ENCODE results near the gene IPO9. TPM values are rescaled to one million over a fixed set of nuclear protein-coding genes. Genes with fewer than 3 reads are reported as not detected.

The IPO9 gene
- polyA plus RNA-seq, 1 donor (not counting 4 experiments of a cell fraction or from before 2014, with no cell fraction given) = 38.9 TPM

- no peak overlapping the region for H3K9ac ChIP-seq (ENCODE audit: control insufficient read depth, extremely low read depth, insufficient read depth, low read length)
- dilution Hi-C loops (cut with MboI; ENCODE audit: extremely low pct_ligation_motif_present, low sequenced_read_pairs) = no loop called here
Observed at GRCh38 chr1:201813226-201813625, 15.7 kb upstream of the IPO9 start.

GRCh38 chr1:201816309-201816854 is 12.6 kb upstream of the IPO9 start:
- Histone ChIP-seq H3K27me3 (ENCODE audit: control insufficient read depth, extremely low read depth, insufficient read depth, low read length) (no peaks in the 10 kb centered on the region), H3K79me2 (ENCODE audit: control insufficient read depth, insufficient read depth, low read length) (no peaks in the 10 kb centered on the region), H3K4me2 (ENCODE audit: control insufficient read depth, extremely low read depth, insufficient read depth, low read depth, low read length) (no peak overlapping the region), H3K36me3 (ENCODE audit: control insufficient read depth in 2 of 2, extremely low read depth in 1 of 2, insufficient read depth in 2 of 2, low read length in 2 of 2) (peaks cover 53 to 55% of the 10 kb centered on the region in 2 experiments), H3K4me1 (ENCODE audit: control insufficient read depth, extremely low read depth, insufficient read depth, low read length) (no peaks in the 10 kb centered on the region), H3K9me1 (ENCODE audit: control insufficient read depth, extremely low read depth, insufficient read depth, low read length) (peaks cover 3% of the 10 kb centered on the region), H2AFZ (ENCODE audit: control insufficient read depth, low read length) (no peak overlapping the region), H3K27ac (ENCODE audit: control insufficient read depth, insufficient read depth, low read length) (no peak overlapping the region), H3K9ac (ENCODE audit: control insufficient read depth, extremely low read depth, insufficient read depth, low read length) (no peak overlapping the region), H3K9me3 (ENCODE audit: control insufficient read depth, low read depth, low read length) (no peaks in the 10 kb centered on the region), H3K4me3 (ENCODE audit: control insufficient read depth in 2 of 3, extremely low read depth in 1 of 3, insufficient read depth in 2 of 3, low read depth in 1 of 3, low read length in 3 of 3) (no peak overlapping the region), H4K20me1 (ENCODE audit: control insufficient read depth, extremely low read depth, insufficient read depth, low read length) (peaks cover 2% of the 10 kb centered on the region)
- no peak for DNase-seq (ENCODE audit: low read depth, low spot score)
- no peak for FAIRE-seq
- dilution Hi-C loops (cut with MboI; ENCODE audit: extremely low pct_ligation_motif_present, low sequenced_read_pairs) = no loop called here
- TF ChIP-seq CTCF (optimal IDR thresholded peaks at IDR 0.05 in 1 of 3, IDR thresholded peaks at IDR 0.05 in 1 of 3, conservative IDR thresholded peaks at IDR 0.05 in 1 of 3; ENCODE audit: extremely low read depth in 1 of 3, insufficient read depth in 2 of 3, low read length in 3 of 3) (no peak), EZH2 (IDR thresholded peaks at IDR 0.05; ENCODE audit: low read length) (no peak)

More at GRCh38 chr1:201813226-201813625, 15.7 kb upstream of the IPO9 start:
- TF ChIP-seq CTCF (optimal IDR thresholded peaks at IDR 0.05 in 1 of 3, IDR thresholded peaks at IDR 0.05 in 1 of 3, conservative IDR thresholded peaks at IDR 0.05 in 1 of 3; ENCODE audit: extremely low read depth in 1 of 3, insufficient read depth in 2 of 3, low read length in 3 of 3) = no peak
- no peak for TF ChIP-seq EZH2 (IDR thresholded peaks at IDR 0.05; ENCODE audit: low read length)
- no peaks in the 10 kb centered on the region for H3K4me1 ChIP-seq (ENCODE audit: control insufficient read depth, extremely low read depth, insufficient read depth, low read length)
- DNase-seq (ENCODE audit: low read depth, low spot score) = no peak
- no peak for FAIRE-seq
- H3K4me2 ChIP-seq (ENCODE audit: control insufficient read depth, extremely low read depth, insufficient read depth, low read depth, low read length) = no peak overlapping the region
- no peak overlapping the region for H3K27ac ChIP-seq (ENCODE audit: control insufficient read depth, insufficient read depth, low read length)
- no peaks in the 10 kb centered on the region for H3K27me3 ChIP-seq (ENCODE audit: control insufficient read depth, extremely low read depth, insufficient read depth, low read length)
- peaks cover 53 to 54% of the 10 kb centered on the region in 2 experiments for H3K36me3 ChIP-seq (ENCODE audit: control insufficient read depth in 2 of 2, extremely low read depth in 1 of 2, insufficient read depth in 2 of 2, low read length in 2 of 2)
- H3K79me2 ChIP-seq (ENCODE audit: control insufficient read depth, insufficient read depth, low read length) = no peaks in the 10 kb centered on the region
- no peaks in the 10 kb centered on the region for H3K9me3 ChIP-seq (ENCODE audit: control insufficient read depth, low read depth, low read length)
- no peak overlapping the region for H3K4me3 ChIP-seq (ENCODE audit: control insufficient read depth in 2 of 3, extremely low read depth in 1 of 3, insufficient read depth in 2 of 3, low read depth in 1 of 3, low read length in 3 of 3)
- H3K9me1 ChIP-seq (ENCODE audit: control insufficient read depth, extremely low read depth, insufficient read depth, low read length) = peaks cover 3% of the 10 kb centered on the region
- no peaks in the 10 kb centered on the region for H4K20me1 ChIP-seq (ENCODE audit: control insufficient read depth, extremely low read depth, insufficient read depth, low read length)
- H2AFZ ChIP-seq (ENCODE audit: control insufficient read depth, low read length) = no peak overlapping the region
